GM19239 (cell line): Measurements from ENCODE around the gene CDK19.
"Not testable (repeated sequence)": the region's sequence is repeated elsewhere in the genome, so short reads cannot be mapped to it uniquely, and the experiment has no call there.

ENCODE experiments used
- DNase-seq: peaks from one replicate; pipeline ENCODE4 v3.0.0; 2011; ENCODE audit warnings: low spot score; ENCODE audit not compliant: insufficient read length
- FAIRE-seq: peaks from 2 replicates; lab custom pipeline; 2011; peaks lifted over from hg19 to GRCh38; lab: Jason Lieb, UNC

Gene CDK19

GRCh38 chr6:110814102-110815014 lies 911 bp downstream of the CDK19 start:
- DNase-seq = peak; percentile 28
- peak; percentile 28 for FAIRE-seq

DNA sequence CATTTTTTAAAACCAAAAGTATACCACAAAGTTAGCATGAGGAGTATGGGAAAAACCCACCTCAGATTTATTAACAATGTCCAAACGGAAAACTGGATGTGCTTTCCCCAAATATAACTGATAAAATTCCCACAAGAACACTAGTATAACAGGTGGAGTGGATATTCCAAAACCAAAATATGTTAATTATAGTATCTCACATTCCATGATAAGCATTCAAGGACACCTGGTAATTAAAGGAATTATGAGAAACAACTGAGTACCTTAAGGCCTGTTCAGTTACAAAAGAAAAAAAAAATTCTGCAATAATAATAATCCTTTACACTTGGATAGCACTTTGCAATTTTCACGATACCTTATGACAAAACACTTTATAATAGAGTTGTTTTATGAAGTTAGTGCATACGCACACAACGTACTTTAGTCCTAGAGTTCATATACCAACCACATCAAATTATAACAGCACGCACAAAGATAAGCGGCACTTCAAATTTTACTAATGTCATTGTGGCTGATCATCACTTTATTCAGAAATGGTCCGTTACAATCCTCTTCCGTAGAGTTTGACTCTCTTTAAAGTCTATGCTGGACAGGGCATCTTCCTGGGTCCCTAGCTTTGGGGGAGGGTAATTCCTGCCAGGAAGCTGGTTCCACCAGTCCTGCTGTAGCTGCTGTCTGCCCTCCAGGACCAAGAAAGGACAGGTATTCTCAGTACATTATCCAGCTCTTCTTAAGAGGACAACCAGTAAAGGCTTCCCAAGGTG lies 1.7 kb downstream of the CDK19 start:
- DNase-seq (no peak), FAIRE-seq (peak; percentile 72)

GRCh38 chr6:110812719-110813118 lies 2.5 kb downstream of the CDK19 start:
- FAIRE-seq (peak; percentile 33), DNase-seq (no peak)

- peak; percentile 91 for FAIRE-seq
These were observed 4.2 kb downstream of the CDK19 start for GRCh38 chr6:110810896-110811586.

DNA sequence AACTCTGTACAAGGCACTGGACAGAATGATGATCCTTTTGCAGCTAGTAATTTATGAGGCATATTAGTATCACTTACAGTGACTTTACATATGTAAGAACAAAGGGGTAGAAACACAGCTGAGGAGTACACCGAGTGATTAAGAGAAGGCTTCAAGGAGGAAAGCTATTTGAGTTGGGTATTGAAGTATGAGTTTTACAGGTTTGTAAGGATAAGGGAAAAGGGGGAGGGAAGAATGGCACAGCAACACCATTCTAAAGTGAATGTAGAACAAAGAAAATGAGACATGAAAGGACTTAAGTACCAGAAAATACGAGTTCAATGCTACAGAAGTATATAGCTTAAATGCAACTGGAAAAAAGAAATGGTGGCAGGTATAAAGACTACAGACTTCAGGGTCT lies 5.5 kb downstream of the CDK19 start:
- DNase-seq (no peak), FAIRE-seq (no peak)

More at GRCh38 chr6:110810896-110811586, 4.2 kb downstream of the CDK19 start:
- no peak for DNase-seq

DNA sequence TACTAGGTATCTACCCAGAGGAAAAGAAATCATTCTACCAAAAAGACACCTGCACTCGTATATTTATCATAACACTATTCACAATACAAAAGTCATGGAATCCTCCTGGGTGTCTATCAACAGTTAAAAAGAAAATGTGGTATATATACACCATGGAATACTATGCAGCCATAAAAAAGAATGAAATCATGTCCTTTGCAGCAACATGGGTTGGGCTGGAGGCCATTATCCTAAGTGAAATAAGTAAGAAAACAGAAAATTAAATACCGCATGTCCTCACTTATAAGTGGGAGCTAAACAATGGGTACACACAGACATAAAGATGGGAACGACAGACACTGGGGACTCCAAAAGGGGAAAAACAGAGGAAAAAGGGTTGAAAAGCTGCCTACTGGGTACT lies 13.1 kb downstream of the CDK19 start:
- FAIRE-seq, DNase-seq: not testable (repeated sequence)

DNA sequence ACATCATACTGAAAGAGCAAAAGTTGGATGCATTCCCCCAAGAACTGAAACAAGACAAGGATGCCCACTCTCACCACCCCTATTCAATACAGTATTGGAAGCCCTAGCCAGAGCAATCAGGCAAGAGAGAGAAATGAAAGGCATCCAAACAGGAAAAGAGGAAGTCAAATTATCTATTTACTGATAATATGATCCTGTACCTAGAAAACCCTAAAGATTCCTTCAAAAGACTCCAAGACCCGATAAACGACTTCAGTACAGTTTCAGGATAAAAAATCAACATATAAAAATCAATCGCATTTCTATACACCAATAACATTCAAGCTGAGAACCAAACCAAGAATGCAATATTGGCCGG lies 14.5 kb downstream of the CDK19 start:
- no peak for FAIRE-seq

DNA sequence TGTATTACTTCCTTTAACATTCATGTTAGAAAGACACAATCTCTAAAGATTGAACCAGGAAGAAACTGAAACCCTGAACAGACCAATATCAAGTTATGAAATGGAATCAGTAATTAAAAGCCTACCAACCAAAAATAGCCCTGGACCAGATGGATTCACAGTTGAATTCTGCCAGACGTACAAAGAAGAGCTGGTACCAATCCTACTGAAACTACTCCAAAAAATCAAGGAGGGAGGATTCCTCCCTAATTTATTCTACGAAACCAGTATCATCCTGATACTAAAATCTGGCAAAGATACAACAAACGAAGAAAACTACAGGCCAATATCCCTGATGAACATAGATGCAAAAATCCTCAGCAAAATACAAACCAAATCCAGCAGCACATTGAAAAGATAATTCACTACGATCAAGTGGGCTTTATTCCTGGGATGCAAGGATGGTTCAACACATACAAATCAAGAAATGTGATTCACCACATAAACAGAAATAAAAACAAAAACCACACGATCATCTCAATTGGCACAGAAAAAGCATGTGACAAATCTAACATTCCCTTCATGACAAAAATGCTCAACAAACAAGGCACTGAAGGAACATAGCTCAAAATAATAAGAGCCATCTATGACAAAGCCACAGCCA lies 15.0 kb downstream of the CDK19 start:
- FAIRE-seq = no peak
- no peak for DNase-seq

More for the DNA sequence above, 14.5 kb downstream of the CDK19 start:
- DNase-seq = no peak

DNA sequence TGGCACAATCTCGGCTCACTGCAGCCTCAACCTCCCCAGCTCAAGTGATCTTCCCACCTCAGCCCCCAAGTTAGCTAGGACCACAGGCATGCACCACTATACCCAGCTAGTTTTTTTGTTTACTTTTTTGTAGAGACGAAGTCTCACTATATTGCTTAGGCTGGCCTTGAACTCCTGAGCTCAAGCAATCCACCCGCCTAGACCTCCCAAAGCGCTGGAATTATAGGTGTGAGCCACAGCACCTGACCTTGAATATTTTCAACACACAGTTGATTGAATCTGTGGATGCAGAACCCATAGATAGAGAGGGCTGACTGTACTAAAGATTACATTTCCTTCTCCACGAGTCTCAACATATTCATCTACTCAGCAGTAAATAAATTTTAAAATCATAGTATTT lies 15.6 kb downstream of the CDK19 start:
- FAIRE-seq (peak; percentile 4), DNase-seq (no peak)

- peak; percentile 44 for FAIRE-seq
- no peak for DNase-seq
These were observed 16.1 kb downstream of the CDK19 start for GRCh38 chr6:110799189-110799588.

- no peak for DNase-seq
- no peak for FAIRE-seq
These were observed 20.0 kb downstream of the CDK19 start for GRCh38 chr6:110795271-110795670.

DNA sequence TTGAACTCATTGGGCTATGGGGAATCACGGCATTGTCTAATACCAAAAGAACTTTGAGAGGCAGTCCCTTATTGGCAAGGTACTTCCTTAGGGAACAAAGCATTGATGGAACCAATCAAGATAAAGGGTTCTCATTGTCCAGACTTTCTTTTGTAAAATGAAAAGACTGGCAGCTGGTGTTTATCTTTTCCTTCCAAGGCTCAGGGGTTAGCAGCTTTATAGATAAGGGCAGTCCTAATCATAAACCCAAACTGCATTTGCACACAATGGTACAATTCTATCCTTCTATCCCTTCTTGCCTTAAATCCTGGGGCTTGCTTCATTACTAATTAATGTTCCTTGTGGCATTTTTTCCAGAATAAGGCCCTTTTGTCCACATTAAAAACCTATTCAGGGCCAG lies 28.6 kb downstream of the CDK19 start:
- no peak for FAIRE-seq

GRCh38 chr6:110786271-110786670 lies 29.0 kb downstream of the CDK19 start:
- peak; percentile 11 for FAIRE-seq
- no peak for DNase-seq

More for the DNA sequence above, 28.6 kb downstream of the CDK19 start:
- no peak for DNase-seq

GRCh38 chr6:110784610-110784979 lies 30.7 kb downstream of the CDK19 start:
- no peak for DNase-seq
- peak; percentile 21 for FAIRE-seq

GRCh38 chr6:110781522-110782214 lies 33.6 kb downstream of the CDK19 start:
- FAIRE-seq (peak; percentile 66), DNase-seq (no peak)

- DNase-seq = no peak
- peak; percentile 51 for FAIRE-seq
These were observed 36.9 kb downstream of the CDK19 start for GRCh38 chr6:110778333-110778732.

DNA sequence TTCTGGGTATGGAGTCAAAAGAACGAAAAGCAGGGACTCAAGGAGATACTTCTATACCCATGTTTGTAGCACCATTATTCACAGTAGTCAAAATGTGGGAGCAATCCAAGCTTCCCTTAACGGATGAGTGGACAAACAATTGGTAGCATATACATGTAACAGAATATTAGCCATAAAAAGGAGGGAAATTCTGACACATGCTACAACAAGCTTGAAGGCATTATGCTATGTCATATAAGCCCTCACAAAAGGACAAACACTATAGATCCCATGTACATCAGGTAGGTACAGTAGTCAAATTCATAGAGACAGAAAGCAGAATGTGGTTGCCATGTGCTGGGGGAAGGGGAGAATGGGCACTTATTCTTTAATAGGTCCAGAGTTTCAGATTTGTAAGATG lies 37.6 kb downstream of the CDK19 start:
- DNase-seq (no peak), FAIRE-seq (peak; percentile 18)

- DNase-seq = no peak
- FAIRE-seq = no peak
These were observed 38.9 kb downstream of the CDK19 start for GRCh38 chr6:110776413-110776812.

DNA sequence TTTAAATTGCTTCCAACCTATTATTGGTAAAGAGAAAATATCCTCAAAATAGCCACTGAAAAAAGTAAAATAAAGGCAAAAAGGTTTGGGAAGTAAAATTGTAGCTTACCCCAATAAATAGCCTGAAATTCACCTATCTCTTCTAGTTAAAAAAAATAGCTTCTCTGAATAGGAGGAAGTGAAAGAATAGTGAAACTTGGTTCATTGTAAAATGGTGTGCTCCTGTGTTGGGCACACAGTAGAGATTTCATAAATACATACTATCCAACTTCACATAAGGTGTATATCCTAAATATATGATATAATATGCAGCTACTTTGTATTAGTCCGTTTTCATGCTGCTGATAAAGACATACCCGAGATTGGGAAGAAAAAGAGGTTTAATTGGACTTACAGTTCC lies 45.3 kb downstream of the CDK19 start:
- DNase-seq = no peak
- FAIRE-seq = no peak

DNA sequence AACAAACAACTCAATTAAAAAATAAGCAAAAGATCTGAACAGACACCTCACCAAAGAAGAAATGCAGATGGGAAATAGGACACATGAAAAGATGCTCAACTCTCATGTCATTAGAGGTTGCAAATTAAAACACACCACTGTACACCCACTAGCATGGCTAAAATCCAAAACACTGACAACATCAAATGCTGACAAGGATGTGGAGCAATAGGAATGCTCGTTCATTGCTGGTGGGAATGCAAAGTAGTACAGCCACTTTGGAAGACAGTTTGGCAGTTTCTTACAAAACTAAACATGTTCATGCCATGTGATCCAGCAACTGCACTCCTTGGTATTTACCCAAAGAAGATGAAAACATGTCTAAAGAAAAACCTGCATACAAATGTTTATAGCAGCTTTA lies 47.2 kb downstream of the CDK19 start:
- no peak for FAIRE-seq
- no peak for DNase-seq
